GM23248 (cell line): Measurements from ENCODE around the gene DNASE1L2.

ENCODE experiments used
- EZH2 ChIP-seq: fragments of 200-600 bp; sonication (generic); IDR thresholded peaks from 2 replicates; pipeline ENCODE4 v1.6.1; 2018; ENCODE audit warnings: antibody characterized with exemption, mild to moderate bottlenecking; ENCODE audit not compliant: insufficient read depth, poor library complexity, severe bottlenecking
- EZH2phosphoT487 ChIP-seq: fragments of 200-600 bp; sonication (generic); IDR thresholded peaks from 2 replicates; pipeline ENCODE4 v1.6.1; 2018; ENCODE audit warnings: antibody characterized with exemption, moderate library complexity, mild to moderate bottlenecking, low read depth; ENCODE audit not compliant: insufficient read depth

DNA sequence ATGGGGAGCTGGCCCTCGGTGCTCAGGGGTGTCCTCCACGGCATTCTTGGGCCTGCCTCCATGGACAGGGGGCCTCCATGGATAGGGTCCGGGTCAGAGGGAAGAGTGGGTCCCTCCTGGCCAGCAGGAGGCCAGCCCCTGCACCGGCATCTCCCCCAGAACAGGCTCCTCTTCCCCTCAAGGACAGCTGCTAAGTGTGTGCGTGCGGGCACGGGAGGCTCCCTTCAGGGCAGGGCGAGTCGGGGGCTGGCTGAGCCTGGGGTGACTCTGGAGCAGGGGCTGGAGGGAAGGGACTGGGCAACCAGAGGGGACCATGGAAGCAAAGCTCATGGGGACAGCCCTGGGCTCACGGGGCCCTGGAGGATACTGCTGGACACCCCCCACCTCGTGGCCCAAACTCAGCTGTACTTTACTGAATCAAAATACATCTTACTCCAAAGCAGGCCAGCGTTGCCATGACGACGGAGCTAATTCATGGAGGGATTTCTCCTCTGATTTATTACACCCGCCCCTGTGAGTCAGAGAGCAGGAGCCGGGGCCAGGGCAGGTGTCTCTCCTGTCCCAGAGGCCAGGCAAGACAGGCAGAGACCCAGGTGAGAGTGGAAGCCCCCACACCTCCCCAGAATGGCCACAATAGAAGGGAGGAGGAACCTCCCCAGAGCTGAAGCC is 41.9 kb upstream of the DNASE1L2 start:
- peak; percentile 30 for TF ChIP-seq EZH2
- TF ChIP-seq EZH2phosphoT487, result no peak
